Measurements from ENCODE around the gene FBXL15.
A peak's percentile ranks its signal among the peaks of the same experiment; 100 is the strongest.
"Not testable (repeated sequence)": the region's sequence is repeated elsewhere in the genome, so short reads cannot be mapped to it uniquely, and the experiment has no call there.

The FBXL15 gene

DNA sequence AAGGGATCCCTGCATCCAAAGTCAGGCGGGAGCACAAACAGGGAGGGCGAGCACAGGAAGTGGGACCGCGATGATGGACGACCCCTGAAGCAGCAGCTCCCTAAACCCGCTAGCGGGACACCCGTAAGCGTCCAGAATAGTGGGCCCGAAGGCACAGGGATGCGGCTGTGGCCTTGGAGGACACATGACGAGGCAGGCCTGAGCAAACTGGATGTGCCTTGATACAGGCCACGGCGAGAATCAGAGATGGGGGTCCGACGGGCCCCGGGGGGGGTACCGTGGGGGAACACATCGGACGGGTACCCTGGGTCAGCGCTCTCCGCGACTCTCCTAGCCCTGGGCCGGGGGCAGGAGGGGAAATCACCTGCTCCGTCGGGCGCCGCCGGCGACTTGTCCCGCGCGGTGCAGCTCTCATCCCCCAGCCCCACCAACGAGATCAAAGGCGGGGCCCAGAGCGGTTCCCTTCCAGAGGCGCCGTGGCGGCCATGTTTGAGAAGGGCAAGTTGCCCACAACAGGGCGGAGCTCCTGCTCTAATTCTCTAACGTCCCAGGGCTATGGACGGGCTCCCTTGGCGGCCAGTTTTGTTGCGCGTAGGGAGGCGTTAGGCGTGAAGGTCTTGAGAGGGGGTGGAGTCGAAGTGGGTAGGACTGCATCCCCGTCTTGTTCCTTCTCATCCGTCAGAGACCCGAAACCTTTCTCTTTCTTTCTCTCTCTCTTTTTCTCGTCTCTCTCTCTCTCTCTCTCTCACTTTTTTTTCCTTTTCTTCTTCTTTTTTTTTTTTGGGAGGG, 11.7 kb downstream of the FBXL15 start, which contains the start of gene CUEDC2:
CUEDC2 (minus strand) TSS at position 413 of the 789 bp plus-strand sequence. CDS start 7,386 bp downstream, outside the sequence.
- peak; percentile 97 for DNase-seq

DNA sequence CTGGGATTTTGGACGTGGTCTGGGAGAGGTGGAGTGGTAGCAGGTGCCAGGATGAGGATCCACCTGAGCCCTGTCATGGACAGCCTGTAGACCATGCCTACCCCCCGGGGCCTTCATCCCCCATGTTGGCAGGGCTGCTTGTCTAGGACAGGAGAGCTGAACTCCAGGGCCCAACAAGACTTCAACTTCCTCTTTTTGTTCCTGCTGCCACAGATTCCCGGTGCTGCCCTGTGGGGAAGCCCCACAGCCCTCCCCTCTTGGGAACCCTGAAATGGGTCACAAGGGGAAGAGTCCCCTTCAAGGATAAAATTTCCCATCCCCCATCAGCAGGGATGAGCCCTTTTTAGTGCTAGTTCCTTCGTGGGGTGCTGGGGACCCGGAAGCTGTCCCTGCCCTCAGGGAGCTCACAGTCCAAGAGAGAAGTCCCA, 13.0 kb downstream of the FBXL15 start:
- no peak for DNase-seq

DNA sequence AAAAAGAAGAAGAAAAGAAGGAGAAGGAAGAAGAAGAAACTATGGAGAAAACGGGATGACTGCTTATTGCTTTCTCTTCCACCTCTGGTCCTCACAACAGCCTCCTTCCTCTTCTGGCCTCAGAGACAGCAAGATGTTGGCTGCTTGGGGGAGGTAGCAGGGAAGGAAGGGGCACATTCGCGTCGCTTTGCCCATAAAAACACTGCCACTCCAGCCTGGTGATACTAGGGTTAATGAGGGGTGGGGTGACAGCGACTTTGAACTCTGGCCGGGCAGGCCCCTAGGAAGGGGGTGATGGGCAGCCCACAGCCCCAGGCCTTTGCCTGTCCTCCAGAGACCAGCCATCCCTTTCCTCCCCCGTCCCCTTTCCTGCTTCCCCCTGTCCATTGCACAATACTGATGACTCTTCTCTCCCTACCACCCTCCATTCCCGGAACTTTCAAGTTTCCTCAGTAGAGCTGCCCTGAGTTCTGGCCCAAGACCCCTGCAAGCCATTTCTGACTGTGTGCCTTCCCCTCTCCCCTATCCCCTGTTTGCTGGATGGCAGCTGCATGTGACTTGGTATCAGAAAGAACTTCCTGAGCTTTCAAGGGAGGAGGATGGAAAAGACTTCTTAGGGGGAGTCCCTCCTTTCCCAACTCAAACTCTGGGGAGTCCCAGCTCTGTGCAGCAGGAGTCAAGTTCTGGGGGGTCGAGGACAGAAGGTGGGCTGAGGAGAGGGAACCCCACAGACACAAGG, 13.9 kb downstream of the FBXL15 start:
- DNase-seq: no peak

DNA sequence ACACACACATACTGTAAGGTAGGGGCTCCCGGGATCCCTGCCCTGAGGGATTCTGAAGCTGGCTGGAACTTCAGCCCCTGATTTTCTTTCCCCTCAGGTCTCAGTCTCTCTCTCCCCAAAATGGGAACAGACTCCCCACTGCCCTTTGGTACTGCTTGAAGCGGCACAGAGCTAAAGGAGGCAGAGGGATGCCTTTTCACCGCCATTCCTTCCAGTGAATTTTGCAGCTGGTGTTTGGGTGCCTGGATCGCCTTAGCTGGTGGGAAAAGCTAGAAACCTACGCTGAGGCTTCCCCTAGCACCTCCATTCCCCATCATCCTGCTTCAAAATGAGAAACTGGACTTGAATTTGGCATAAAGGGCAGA, 14.5 kb downstream of the FBXL15 start:
- no peak for DNase-seq

DNA sequence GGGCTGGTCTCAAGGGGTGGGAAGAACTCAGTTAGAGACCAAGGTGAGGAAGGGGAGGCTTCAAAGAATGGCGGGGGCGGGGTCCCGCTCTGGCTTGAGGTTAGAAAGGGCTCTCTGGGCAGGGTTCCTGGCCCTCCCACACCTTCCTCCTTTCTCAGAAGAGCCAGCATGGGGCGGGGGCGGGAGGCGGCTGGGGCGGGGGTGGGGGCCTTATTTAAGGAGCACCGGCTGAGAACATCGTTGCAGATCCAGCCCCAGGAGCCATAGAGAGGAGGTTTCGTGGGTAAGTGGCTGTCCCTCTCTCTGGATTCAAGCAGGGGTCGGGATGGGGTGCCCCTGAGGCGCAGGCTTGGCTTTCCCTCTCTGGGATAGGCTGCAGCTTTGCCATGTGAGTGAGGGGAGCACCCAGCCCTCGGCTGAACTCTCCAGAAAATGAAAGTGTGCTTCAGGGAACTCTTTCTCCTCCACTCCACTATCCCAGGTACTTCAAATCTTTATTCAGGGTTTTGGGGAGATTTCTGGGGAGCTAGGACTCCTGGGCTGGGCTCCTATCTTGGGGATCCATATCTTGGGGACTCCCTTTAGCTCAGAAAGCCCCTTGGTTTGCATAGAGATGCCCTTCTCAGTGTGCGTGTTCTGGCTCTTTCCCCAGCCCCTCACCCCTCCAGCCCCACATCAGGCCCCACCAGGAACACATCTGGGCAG, 15.0 kb downstream of the FBXL15 start:
- DNase-seq: peak; percentile 44

DNA sequence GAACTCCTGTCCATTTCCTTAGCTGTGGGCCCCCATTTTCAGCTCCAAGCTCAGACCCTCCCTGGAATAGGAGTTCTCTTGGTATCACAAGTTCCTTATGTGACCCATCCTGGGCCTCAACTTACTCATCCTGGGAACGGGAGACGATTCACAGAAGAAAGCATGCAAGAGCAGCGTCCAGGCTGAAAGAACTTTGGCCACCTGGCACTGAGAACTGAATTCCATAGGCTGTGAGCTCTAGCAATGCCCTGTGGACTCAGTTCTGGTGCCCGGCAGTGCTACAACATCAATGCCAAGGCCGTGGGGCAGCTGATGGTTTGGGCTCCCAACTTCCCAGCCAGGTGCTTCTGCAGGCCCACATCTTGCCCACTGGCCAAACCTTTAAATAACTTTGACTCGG, 15.7 kb downstream of the FBXL15 start:
- no peak for DNase-seq

DNA sequence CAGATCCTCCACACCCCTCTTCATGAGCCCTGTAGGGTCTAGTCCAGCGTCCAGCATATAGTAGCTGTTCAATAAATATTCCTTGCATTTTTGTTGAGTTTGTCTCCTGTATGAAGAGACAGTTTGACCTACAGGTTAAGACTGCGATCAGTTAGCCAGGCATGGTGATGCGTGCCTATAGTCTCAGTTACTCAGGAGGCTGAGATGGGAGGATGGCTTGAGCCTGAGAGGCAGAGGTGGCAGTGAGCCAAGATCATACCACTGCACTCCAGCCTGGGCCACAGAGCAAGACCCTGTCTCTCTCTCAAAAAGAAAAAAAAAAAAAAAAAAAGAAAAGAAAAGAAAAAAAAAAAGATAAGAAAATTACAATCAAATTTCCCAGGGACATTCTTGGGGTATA, 16.9 kb downstream of the FBXL15 start:
- no peak for DNase-seq

DNA sequence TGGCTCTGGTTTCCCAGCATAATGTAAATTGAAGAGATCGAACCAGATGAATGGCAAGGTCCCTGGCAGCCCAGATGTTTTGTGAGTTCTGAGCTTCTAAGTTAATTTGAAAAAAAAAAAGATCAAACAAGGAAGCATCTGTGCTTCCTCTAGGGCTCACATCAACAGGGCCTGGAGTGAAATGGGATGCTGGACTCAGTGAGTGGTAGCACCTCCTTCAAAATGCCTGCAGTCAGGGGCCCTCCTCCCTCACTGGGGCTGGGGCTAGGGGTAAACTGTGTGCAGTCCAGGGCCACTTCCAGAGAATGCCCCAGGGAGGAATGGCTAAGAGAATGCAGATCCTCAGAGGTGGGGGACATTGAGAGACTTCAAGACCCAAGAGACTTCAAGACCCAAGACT, 17.7 kb downstream of the FBXL15 start:
- no peak for DNase-seq

DNA sequence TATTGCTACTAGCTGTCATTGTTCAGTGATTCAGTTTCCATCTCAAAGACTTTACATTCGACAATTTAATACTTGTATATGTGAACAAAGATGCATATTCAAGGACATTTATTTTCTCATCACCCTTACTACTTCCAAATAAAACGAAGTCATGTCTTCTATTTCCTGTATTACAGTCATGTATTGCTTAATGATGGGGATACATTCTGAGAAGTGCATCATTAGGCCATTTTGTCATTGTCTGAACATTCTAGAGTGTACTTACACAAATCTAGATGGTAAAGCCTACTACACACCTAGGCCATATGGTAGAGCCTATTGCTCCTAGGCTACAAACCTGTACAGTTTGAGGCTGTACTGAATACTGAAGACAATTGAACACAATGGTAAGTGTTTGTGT, 24.2 kb downstream of the FBXL15 start:
- no peak for DNase-seq

DNA sequence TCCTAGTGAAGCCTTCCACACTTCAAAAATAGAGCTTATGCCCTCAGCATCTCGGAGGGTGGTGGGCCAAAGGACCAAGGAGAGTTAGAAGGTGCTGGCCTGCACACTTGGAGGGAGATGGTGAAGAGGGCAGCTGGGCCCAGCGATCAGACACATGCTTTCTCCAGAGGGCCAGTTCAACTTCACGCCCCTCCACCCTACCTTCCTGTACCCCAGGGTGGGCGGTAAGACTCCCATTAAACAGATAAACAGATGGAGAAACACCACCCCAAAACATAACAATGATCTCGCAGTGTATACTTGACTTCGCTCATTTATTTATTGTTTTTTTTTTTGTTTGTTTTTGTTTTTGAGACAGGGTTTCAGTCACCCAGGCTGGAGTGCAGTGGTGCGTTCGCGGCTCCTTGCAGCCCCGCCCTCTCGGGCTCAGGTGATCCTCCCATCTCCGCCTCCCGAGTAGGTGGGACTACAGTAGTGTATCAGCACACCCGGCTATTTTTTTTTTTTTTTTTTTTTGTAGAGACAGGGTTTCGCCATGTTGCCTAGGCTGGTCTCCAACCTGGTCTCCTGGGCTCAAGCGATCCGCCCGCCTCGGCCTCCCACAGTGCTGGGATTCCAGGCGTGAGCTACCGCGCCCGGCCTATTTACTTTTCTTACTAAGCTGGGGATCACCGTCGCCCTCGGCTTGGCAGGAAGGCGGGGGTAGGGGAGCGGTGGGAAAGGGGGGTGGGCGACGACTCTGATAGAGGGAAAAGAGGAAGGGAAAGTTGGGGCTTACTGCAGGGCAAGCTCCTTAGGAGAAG, 28.9 kb downstream of the FBXL15 start:
- DNase-seq: peak; percentile 90

DNA sequence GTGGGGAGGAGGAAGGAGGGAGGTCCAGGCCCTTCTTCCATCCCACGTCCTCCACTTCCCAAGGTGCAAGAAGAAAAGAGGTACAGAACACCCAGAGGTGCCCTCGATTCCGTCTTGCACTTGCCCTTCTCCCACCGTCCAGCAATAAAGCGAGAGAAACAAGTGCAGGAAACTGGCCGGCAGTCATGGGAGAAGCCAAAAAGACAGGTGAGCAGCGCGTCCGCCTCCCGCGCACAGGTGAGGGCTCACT, 29.4 kb downstream of the FBXL15 start:
- DNase-seq: no peak

DNA sequence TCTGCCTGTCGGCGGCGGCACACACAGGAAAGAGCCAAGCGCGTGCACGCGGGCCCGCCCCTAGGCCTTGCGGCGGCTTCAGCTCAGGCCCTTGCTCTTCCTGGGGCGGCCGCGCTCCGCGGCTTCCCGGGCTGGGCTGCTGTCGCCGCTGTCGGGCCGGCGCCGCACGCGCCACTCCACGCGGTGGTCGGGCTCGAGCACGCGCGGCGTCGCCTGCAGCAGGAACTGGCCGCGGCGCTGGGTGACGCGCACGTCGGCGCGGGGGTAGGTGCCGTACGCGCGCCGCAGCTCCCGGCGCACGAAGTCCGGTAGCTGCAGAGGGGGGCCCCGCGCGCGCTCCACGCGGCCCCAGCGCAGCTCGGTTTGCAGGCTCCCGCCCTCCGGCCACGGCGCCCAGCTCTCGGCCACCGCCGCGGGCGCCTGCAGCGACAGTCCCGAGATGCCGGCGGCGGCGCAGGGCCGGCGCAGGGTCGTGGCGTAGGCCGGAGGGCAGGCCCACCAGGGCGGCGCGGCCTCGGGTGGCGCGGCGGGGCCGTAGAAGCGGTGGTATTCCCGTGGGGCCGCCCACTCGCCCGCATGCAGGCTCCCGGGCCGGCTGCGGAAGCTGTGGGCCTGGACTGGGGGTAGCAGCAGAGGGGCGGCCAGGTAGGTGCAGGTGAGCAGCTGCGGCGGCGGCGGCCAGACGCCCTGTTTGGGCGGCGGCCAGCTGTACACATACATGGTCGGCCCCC, 29.9 kb downstream of the FBXL15 start:
- DNase-seq: peak; percentile 85

DNA sequence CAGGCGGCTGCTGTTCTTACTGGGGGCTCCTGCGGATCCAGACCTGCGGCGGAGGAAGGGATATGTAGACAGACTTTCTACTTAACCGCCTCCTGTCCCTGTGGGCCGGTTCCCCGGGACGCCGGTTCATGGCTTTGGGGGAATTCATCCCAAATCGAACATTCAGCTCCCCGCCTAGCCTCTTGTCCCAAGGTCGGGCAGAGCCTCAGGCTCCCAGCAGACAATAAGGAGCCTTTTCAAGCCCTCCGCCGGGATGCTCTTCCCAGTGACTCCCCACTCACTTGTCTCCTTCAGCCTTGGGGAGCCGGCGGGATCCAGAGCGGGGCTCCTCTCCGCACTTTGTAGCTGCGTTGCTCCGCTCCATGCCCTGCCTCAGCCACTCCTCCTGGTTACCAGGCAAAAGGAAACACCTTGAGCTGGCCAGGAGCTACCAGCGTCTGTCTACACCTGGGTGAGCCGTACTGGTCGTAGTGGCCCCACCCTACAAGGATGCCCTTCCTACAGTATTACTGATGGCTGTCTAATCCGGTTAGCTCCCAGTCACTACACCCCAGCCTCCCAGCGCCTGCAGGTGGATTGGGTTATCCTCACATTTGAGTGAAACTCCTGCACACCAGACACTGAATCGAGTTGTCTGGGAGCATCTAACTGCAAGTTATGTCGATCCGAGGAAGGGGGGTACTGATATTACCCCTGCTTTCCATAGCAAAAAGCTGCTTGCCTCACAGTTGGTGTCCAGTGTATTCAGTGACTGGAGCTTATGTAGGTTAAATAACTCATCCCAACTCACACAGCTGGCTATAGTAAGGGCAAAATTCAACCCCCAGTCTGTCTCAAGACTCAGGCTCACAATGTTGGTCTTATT, 30.7 kb downstream of the FBXL15 start, which contains the start of gene C10orf95:
C10orf95 (minus strand) TSS at position 439 of the 865 bp plus-strand sequence. CDS start 450 bp downstream, outside the sequence.
- no peak for DNase-seq

DNA sequence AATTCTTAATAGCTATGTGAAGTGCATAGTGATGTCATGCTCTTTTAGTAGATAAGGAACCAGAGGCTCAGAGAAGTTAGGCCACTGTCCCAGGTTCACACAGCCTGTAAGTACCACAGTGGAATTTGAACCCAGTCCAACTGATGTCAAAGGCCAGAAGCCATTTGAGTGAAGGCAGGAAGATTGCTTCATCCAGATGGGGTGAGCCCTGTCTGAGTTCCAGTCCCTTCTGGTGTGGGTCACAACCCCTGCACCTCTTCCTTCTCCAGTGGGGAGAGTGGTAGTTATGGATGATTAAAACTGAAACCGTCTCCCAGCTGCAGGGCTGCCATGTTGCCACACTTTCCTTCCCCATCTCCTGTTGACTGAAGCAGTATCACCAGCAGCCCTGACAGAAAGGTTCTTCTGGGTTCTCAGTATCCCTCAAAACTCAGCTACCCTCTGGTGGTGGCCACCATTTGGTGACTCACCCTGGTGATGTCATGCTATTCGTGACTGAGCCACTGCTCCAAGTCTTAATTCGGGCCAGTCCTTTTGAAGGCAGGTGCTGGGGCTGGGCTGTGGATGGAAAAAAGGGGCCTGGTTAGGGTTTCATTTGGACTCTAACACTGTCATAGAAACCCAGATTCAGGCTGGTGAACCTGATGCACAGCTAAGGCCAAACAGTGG, 32.2 kb downstream of the FBXL15 start:
- DNase-seq: peak; percentile 75

DNA sequence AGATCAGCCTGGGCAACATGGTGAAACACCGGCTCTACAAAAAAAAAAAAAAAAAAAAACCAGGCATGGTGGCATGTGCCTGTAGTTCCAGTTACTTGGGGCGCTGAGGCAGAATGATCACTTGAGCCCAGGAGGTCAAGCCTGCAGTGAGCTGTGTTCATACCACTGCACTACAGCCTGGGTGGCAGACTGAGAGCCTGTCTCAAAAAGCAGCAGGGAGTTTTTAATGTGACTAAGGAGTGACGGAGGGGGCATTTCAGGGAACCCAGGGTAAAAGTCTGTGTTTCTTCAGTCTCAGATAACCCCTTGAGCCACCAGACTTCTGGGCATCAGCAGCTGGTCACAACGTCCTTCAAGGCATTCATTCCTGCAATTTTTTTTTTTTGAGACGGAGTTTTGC, 32.9 kb downstream of the FBXL15 start:
- DNase-seq: no peak

DNA sequence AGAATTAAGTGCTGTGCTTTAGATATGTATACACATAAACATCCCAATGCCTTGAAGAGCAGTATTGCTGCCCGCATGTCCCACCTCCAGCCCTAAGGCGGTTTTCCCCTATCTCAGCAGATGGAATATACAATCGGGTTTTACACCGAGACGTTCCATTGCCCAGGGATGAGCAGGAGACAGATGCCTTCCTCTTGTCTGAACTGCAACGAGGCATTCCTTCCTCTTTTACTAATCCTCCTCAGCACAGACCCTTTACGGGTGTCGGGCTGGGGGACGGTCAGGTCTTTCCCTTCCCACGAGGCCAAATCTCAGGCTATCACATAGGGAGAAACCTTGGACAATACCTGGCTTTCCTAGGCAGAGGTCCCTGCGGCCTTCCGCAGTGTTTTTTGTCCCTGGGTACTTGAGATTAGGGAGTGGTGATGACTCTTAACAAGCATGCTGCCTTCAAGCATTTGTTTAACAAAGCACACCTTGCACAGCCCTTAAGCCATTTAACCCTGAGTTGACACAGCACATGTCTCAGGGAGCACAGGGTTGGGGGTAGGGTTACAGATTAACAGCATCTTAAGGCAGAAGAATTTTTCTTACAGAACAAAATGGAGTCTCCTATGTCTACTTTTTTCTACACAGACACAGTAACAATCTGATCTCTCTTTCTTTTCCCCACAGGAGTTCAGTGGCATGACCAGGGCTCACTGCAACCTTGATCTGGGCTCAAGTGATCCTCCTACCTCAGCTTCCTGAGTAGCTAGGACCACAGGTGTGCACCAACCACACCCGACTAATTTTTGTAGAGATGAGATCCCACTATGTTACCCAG, 34.2 kb downstream of the FBXL15 start:
- DNase-seq: not testable (repeated sequence)

DNA sequence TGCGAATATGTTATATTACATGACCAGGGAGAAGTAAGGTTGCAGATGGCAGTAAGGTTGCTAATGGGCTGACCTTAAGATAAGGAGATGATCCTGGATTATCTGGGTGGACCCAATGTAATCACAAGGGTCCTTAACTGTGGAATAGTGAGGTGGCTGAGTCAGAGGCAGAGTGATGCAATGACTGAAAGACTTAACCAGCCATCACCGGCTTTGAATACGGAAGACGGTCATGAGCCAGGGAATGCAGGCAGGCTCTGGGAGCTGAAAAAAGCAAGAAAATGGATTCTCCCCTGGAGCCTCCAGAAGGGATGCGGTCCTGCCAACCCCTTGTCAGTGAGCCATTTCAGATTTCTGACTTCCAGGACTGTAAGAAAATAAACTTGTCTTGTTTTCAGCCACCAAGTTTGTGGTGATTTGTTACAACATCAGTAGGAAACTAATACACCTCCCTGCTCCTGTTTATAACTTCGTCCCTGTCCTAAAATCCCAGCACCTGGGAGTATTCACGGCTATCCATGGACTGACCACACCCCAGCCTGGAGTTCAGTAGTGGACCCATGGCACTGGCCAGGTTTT, 35.3 kb downstream of the FBXL15 start:
- DNase-seq: no peak

DNA sequence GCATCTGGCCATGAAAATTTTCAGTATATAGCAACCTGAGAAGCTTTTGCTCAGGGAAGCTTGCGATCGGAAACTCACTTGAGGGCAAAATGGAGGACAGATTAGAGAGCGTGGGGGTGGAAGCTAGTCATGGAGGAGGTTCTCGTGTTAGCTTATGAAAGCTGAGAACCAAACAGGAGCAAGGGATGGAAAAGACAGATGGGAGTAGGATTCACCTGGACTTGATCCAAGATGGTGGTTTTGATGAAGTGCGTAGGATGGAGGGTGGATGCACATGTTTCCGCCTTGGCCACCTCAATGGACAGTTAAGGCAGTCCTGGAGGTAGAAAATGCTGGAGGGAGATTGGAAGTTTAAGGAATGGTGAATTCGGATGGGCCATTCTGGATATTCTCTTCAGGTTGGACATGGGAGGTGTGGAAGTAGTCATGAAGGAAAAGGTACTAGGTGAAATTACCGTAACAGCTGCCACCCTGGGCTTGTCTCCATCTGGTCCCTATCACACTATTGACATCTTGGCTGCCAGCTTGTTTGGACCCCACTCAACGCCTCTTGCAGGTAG, 37.0 kb downstream of the FBXL15 start:
- DNase-seq: no peak

DNA sequence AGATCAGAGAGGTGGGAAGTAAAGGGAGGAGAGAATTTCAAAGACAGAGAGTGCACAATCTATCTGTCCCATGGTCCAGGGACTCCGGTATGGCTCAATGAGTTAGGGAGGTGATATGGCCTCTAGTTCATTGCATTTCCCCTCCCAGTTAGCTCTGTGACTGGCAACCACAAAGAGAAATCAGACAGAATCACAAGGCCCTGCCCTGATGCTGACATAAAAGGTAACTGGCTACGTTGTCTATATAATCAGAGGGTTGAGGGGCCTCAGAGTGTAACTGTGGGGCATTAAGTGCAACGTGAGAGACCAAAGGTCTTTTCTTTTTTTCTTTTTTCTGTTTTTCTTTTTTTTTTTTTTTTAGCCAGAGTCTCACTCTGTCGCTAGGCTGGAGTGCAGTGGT, 38.0 kb downstream of the FBXL15 start:
- DNase-seq: no peak

All from activated naive CD4-positive, alpha-beta T cell treated with Interleukin-2 at 50 U/mL for 16 hours (primary cell).